ENCODE data around the gene STK35.

Gene STK35

GRCh38 chr20:2108498-2108897, 6.9 kb downstream of the STK35 start:
- DNase-seq: no peak

DNA sequence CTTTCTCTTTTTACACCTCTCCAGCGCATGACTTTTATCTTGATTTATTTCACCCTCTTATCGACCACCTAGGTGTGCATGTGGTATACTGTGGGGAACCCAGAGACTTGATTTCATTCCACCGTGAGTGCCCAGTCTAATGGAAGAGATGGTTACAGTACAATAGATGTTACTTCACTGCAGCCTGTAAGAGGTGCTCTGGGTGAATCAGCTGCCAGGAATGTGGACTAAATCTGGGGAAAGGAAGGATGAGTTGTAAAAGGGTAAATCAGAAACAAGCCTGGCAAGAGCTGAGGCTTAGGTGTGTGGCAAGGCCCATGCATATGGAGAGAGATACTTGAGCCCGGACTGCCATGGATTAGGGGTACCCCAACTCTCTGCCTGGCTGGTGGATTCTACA, 7.4 kb downstream of the STK35 start:
- no peak for DNase-seq

- DNase-seq: no peak
Measured at GRCh38 chr20:2109425-2110210, 8.0 kb downstream of the STK35 start.

GRCh38 chr20:2112910-2113309, 11.3 kb downstream of the STK35 start:
- no peak for DNase-seq

DNA sequence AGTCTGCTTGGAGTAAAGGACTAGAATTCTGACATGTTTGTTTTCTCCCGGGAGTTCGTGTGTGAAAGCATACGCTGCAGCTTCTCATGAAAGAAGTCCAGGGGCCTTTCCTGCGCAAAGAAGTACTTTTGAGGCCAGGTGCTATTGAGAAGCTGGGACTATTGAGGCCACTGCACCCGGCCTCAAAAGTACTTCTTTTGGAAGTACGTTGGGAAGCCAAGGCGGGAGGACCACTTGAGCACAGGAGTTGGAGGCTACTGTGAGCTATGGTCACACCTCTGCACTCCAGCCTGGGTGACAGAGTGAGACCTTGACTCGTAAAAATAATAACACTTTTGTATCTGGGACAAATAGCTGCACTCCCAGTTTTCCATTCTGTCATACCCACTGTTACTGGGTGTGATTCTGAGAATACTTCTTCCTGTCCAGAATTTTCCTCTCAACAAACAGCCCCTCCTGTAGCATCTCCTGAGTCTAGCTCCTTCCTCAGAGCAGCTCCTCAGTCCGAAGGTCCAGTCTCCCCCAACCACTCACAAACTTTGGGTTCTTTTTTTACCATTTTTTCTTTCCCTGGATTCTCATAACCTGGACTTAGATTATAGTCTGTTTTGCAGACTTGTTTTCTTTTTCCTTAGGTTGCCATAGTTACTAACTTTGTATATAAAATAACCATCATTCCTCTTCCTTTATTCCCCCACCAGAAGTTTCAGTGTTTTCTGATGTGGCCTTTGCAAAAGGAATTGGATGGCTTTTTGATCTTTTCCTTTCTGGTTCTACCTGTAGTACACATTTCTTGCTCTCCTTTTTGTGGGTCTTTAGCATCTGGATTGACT, 12.7 kb downstream of the STK35 start:
- DNase-seq: no peak

DNA sequence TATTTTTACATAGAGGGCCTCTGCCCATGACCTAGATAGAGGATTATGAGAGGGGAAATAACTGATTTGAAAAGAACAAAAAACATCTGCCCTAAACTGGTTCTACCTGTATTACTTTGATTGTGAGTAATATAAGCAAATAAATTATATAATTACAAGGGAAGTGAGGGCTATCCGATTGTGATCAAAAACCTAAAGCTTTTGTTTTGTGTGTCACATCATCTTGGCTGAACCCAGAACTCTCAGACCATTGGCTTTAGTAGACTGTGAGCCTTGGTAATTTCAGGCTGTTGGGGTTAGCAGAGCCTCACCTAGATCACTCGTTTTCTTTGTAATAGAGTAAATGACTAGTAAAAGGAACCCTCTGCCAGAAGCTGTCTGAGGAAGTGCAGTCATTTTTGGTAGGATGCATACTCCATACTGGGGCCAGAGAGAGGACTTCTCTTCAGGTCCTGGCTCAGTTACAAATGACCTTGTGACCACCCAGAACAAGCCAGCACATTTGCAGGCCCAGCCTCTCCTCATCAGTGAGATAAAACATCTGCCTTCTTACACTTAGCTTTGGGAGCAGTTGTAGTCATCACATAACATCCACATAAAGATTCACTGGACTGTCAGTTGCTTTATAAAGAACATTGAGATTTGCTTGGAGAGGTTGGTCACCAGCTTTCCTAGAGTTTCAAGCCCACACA, 13.5 kb downstream of the STK35 start:
- no peak for DNase-seq

DNA sequence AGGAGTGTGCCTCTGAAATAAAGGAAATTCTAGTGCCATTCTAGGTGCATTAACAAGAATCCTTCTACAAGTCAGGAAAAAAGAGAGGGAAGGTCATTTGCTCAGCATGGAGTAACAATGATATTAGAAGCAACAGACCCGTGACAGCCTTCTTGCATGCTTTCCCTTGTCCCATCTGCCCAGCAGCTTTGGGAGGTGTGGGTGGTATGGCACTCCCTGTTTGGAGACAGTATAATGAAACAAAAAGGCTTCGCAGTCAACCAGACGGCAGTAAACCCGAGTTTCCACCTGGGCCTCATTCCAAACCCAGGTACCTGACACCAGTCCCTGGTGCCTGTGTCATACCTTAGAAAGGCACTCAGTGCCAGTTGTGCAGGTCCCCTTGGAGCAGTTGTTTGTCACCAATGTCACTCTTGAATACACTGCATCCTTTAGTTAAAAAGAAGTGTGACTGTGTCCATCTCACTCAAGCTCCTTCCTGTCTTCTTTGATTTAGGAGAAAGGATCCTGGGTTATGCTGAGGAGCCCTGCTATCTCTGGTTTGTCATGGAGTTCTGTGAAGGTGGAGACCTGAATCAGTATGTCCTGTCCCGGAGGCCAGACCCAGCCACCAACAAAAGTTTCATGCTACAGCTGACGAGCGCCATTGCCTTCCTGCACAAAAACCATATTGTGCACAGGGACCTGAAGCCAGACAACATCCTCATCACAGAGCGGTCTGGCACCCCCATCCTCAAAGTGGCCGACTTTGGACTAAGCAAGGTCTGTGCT, 14.7 kb downstream of the STK35 start:
- no peak for DNase-seq

GRCh38 chr20:2118783-2119182, 17.2 kb downstream of the STK35 start:
- DNase-seq: no peak

DNA sequence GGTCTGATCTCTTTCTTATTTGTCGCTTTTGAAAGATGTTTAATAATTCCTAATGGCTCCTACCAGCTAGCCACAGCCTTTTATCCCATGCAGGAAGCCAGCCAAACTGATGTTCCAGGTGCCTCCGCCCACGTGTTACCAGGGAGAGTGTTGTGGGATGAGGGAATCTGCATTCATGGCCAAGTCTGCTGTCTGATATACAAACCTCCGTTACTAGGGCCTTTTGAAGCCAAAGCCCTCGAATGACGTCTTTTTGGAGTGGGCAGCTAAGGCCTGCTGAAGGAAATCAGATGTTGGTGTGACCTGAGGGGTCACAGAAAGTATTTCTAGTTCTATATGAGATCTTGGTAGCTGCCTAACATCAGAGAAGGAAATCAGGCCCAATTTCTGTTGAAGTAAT, 21.3 kb downstream of the STK35 start:
- DNase-seq: no peak

GRCh38 chr20:2123720-2124119, 22.1 kb downstream of the STK35 start:
- DNase-seq: no peak

DNA sequence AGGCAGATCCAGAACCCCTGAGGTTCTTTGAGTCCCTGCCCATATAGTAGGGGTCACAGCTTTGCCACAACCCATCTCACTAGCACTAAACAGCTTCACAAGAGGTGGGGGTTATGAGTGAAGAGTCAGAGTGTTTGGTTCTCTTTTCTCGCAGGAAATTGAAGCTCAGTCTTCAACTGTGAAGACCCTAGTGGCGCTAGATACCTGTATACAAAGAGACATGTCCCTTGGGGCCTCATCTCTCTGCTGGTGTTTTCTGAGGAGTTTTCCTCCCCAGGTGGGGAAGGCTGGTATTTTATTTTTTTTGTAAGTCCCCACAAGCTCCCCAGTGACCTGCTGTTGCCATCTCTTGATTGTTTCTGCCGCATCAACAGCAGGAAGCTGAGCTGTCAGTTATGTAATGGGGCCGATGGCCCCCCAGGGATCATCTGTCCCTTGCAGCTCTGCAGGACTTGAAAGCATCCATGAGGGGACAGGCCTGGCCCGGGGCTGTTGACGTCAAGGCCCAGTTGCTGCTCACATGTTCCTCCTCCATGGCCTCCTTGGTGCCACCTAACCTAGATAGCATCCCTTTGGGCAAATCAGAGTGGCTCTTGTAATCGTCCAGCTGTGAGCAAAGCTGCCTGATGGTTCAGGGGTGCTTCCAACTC, 23.1 kb downstream of the STK35 start:
- no peak for DNase-seq

GRCh38 chr20:2125474-2126112, 24.0 kb downstream of the STK35 start:
- DNase-seq: no peak

GRCh38 chr20:2127238-2127637, 25.6 kb downstream of the STK35 start:
- no peak for DNase-seq

- DNase-seq: no peak
Measured at GRCh38 chr20:2128542-2128941, 26.9 kb downstream of the STK35 start.

DNA sequence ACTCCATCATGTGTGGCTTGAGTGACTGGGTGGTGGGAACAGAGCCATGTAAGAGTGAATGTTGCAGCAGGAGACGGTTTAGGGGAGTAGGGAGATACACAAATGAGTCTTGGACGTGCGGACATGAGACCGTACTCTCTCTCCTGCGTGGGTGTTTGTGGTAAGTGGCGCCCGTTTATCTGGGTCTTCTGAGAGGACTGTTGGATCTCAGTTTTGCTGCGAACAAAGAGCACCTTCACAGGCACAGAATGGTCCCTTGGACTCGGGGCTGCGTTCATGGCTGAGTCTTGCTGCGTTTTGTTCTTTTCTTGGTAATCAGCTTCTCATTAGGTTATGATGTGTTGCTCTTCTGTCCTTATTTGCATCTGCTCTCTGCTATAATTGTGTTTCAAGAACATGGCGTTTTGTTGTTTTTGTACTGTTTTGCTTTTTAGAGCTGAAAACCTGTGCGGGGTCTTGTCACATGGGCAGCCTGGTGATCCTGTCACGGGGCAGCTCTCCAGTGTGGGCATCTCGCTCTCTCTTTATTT, 28.5 kb downstream of the STK35 start:
- no peak for DNase-seq

GRCh38 chr20:2130683-2131082, 29.1 kb downstream of the STK35 start:
- DNase-seq: no peak

DNA sequence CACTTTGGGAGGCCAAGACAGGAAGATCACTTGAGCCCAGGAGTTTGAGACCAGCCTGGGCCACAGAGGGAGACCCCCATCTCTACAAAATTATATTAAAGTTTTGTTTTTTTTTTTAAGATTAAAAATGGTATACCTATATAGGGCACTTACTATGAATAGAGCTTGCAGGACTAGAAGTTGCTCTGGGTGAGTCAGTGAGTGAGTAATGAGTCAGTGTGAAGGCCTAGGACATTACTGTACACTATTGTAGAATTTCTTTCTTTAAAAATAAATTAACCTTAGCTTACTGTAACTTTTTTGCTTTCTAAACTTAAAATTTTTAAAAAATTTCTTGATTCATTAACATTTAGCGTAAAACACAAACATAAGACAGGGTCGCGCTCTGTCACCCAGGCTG, 29.7 kb downstream of the STK35 start:
- no peak for DNase-seq

DNA sequence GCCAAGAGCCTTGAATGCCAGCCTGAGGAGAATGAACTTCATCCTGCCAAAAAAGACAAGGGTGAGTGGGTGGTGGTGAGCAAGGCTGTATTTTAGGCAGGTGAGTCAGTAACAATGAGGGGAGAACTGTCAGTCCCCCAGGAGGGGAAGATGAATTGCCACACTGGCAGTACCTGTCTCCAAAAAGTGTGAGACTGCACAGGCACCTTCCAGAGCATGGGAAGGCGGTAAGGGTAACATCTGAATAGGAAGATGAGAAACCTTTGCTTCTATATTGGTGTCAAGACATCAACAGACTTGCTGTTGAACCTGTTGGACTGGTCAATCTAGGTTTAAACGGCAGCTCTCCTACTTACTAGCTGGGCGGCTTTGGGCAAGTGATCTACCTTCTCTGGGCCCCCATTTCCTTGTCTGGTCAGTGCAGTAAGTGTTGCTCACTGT, 30.9 kb downstream of the STK35 start:
- DNase-seq: no peak

- DNase-seq: no peak
Measured at GRCh38 chr20:2133318-2134183, 31.9 kb downstream of the STK35 start.

DNA sequence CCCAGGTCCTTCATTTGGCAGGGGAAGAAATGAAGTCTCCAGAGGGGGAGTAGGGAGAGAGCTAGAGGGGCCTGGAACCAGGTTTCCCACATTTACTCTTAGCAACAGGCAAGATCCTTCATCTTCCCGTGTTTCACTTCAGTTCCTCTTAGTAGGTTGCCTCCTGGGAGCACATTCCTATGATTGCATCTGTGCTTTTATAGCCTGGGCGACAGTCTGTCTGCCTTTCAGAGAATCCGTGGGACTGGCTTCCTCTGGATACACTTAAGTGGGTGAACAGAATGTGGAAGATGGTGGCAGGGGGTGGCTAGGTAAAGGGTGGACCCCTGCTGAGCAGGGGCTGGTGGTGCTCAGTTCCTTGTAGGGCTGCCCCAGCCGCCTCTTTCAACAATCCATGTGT, 33.4 kb downstream of the STK35 start:
- DNase-seq: no peak

DNA sequence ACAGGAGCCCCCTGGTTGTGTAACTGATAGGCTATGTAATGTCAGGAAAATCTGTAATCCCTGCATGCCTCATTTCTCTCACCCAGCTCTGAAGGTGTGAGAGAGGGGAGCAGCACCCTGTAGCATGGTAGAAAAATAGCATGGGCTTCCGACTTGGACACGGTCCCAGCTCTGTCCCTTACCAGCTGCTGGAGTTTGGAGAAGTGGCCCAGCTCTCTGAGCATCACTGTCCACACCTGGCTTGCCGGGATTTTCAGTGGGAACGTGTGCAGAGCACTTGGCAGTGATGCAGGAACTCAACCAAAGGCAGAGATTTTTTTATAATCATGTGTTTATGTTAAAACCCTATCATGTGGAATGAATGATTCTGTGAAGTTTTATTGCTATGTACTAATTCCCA, 34.6 kb downstream of the STK35 start:
- DNase-seq: peak; percentile 49
